Neural cell (in vitro differentiated cells): Measurements from ENCODE around the gene RASSF4.

ENCODE experiments used
- EZH2 ChIP-seq: fragments of 200-600, 300-800 bp; shearing (Covaris generic), sonication (generic); IDR thresholded peaks from 2 replicates; pipeline ENCODE4 v1.6.1; 2014; ENCODE audit warnings: antibody characterized with exemption, low read length, borderline replicate concordance, mild to moderate bottlenecking; ENCODE audit not compliant: insufficient read depth, poor library complexity, severe bottlenecking
- MXI1 ChIP-seq: fragments of 450-650 bp; conservative IDR thresholded peaks from 2 replicates; pipeline ENCODE4 v1.6.1; 2014; ENCODE audit warnings: antibody characterized with exemption, mild to moderate bottlenecking; ENCODE audit not compliant: poor library complexity, severe bottlenecking
- POLR2AphosphoS5 ChIP-seq: IDR thresholded peaks from 2 replicates; pipeline ENCODE4 v1.6.1; 2012
- RAD21 ChIP-seq: fragments of 450-650 bp; conservative IDR thresholded peaks from 2 replicates; pipeline ENCODE4 v1.6.1; 2014; ENCODE audit warnings: antibody characterized with exemption, mild to moderate bottlenecking, moderate library complexity
- TF ChIP-seq, protein P1 (sequence below): IDR thresholded peaks from 2 replicates; pipeline ENCODE4 v1.6.1; 2012; ENCODE audit warnings: borderline replicate concordance
- TF ChIP-seq, protein P2 (sequence below): fragments of 450-650 bp; IDR thresholded peaks from 2 replicates; pipeline ENCODE4 v1.5.1; 2014; ENCODE audit warnings: antibody characterized with exemption, mild to moderate bottlenecking, moderate library complexity; ENCODE audit not compliant: poor library complexity, severe bottlenecking

DNA sequence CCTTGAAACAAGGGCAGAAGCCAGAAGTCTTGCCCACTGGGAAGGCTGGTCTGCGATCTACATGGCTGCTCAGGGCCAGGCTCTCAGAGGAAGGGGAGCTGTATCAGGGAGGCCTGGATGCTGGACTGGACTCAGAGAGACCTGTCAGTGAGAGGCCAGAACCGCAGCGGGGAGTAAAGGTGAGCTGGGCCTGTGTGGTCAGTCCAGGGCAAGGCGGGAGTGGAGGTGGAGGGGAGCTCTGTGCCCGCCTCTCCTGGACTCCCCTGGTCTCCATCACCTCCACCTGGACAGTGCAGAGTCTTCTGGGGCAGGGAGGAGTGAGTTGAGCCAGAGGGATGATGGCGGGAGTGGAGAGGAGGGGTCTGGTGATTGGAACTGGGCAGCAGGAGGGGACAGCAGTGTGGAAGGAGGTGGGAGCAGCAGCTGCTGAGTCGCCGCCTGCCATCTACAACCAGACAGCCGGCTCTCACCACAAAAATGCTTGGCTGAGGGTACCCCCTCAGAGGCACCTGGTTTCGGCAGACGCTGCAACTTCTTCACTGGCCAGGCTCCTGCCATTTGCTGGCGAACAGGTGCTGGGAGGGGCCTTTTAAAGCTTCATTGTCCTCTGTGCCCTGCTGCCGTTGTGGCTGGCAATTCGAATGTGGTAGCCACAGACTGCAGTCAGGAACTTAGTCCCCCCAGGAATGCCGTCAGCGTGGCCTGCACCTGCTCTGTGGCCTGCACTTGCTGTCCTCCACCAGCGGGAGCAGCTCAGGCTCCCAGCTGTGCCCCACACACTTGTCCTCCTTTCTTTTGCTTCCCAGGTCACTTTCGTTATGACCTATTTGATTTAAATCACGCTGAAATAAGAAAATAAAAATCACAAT, 3.5 kb downstream of the RASSF4 start:
- TF ChIP-seq, protein P1, sequence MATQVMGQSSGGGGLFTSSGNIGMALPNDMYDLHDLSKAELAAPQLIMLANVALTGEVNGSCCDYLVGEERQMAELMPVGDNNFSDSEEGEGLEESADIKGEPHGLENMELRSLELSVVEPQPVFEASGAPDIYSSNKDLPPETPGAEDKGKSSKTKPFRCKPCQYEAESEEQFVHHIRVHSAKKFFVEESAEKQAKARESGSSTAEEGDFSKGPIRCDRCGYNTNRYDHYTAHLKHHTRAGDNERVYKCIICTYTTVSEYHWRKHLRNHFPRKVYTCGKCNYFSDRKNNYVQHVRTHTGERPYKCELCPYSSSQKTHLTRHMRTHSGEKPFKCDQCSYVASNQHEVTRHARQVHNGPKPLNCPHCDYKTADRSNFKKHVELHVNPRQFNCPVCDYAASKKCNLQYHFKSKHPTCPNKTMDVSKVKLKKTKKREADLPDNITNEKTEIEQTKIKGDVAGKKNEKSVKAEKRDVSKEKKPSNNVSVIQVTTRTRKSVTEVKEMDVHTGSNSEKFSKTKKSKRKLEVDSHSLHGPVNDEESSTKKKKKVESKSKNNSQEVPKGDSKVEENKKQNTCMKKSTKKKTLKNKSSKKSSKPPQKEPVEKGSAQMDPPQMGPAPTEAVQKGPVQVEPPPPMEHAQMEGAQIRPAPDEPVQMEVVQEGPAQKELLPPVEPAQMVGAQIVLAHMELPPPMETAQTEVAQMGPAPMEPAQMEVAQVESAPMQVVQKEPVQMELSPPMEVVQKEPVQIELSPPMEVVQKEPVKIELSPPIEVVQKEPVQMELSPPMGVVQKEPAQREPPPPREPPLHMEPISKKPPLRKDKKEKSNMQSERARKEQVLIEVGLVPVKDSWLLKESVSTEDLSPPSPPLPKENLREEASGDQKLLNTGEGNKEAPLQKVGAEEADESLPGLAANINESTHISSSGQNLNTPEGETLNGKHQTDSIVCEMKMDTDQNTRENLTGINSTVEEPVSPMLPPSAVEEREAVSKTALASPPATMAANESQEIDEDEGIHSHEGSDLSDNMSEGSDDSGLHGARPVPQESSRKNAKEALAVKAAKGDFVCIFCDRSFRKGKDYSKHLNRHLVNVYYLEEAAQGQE = no peak
- TF ChIP-seq, protein P2, sequence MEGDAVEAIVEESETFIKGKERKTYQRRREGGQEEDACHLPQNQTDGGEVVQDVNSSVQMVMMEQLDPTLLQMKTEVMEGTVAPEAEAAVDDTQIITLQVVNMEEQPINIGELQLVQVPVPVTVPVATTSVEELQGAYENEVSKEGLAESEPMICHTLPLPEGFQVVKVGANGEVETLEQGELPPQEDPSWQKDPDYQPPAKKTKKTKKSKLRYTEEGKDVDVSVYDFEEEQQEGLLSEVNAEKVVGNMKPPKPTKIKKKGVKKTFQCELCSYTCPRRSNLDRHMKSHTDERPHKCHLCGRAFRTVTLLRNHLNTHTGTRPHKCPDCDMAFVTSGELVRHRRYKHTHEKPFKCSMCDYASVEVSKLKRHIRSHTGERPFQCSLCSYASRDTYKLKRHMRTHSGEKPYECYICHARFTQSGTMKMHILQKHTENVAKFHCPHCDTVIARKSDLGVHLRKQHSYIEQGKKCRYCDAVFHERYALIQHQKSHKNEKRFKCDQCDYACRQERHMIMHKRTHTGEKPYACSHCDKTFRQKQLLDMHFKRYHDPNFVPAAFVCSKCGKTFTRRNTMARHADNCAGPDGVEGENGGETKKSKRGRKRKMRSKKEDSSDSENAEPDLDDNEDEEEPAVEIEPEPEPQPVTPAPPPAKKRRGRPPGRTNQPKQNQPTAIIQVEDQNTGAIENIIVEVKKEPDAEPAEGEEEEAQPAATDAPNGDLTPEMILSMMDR = peak; percentile 50
- no peak for TF ChIP-seq EZH2
- TF ChIP-seq POLR2AphosphoS5 = no peak
- TF ChIP-seq MXI1 = no peak
- peak; percentile 14 for TF ChIP-seq RAD21
